K562 (cell line): ENCODE measurements around the gene FRAT1. TPM values are rescaled to one million over a fixed set of nuclear protein-coding genes. Genes with fewer than 3 reads are reported as not detected.

Experiments used
- AFF4 ChIP-seq: sonication (generic); formaldehyde crosslinking; IDR thresholded peaks from 2 replicates; pipeline ENCODE4 v1.8.0; 2023; ENCODE audit warnings: mild to moderate bottlenecking, missing genetic modification reagents
- BCOR ChIP-seq: fragments of 450-650 bp; IDR thresholded peaks from 2 replicates; pipeline ENCODE4 v1.6.1; 2016
- BDP1 ChIP-seq: IDR thresholded peaks from 3 replicates; pipeline ENCODE4 v1.6.1; 2011; ENCODE audit not compliant: insufficient read length, insufficient read depth
- CBX1 ChIP-seq: sonication (generic); IDR thresholded peaks from 2 replicates; pipeline ENCODE4 v1.6.1; 2016; ENCODE audit warnings: antibody characterized with exemption, low read depth, mild to moderate bottlenecking
- FOS ChIP-seq: IDR thresholded peaks from 3 replicates; pipeline ENCODE4 v1.6.1; 2011; ENCODE audit not compliant: insufficient read length; ENCODE audit errors: extremely low read depth
- IFI16 ChIP-seq: fragments of 250-450 bp; sonication (Bioruptor Pico); IDR thresholded peaks from 2 replicates; pipeline ENCODE4 v2.1.2; 2022; ENCODE audit warnings: mild to moderate bottlenecking, inconsistent platforms
- NR1H2 ChIP-seq: sonication (generic); formaldehyde crosslinking; IDR thresholded peaks from 2 replicates; pipeline ENCODE4 v1.4.0; 2020; ENCODE audit warnings: mild to moderate bottlenecking, missing genetic modification reagents
- PKNOX1 ChIP-seq: fragments of 450-650 bp; IDR thresholded peaks from 2 replicates; pipeline ENCODE4 v1.6.1; 2016
- TAL1 ChIP-seq: fragments of 450-650 bp; IDR thresholded peaks from 2 replicates; pipeline ENCODE4 v1.6.1; 2016; ENCODE audit warnings: mild to moderate bottlenecking
- U2AF2 ChIP-seq: fragments of 200-400 bp; formaldehyde crosslinking; optimal IDR thresholded peaks from 2 replicates; pipeline ENCODE3; 2017; ENCODE audit warnings: low read depth, mild to moderate bottlenecking, low read length
- YY1 ChIP-seq, 3 experiments: IDR thresholded peaks; 2 replicates each; pipeline ENCODE4 v1.6.1; 2011; ENCODE audit warnings: low read length in 2 of 3, mild to moderate bottlenecking in 2 of 3, moderate library complexity in 2 of 3, borderline replicate concordance in 1 of 3, control low read depth in 1 of 3, low read depth in 1 of 3; ENCODE audit not compliant: insufficient read depth in 3 of 3, insufficient replicate concordance in 2 of 3, control insufficient read depth in 1 of 3, insufficient read length in 1 of 3; ENCODE audit errors: extremely low read depth in 1 of 3
- ZNF512 ChIP-seq: IDR thresholded peaks from 2 replicates; pipeline ENCODE4 v1.6.1; 2016; ENCODE audit warnings: missing genetic modification characterization, missing compliant biosample characterization
- ZNF518B ChIP-seq: fragments of 250-450 bp; sonication (Bioruptor Pico); IDR thresholded peaks from 2 replicates; pipeline ENCODE4 v1.5.0; 2021; ENCODE audit warnings: mild to moderate bottlenecking, moderate library complexity
- ZNF766 ChIP-seq: fragments of 200-800 bp; sonication (Bioruptor generic); conservative IDR thresholded peaks from 2 replicates; pipeline ENCODE4 v1.6.1; 2016; ENCODE audit warnings: missing genetic modification characterization, missing compliant biosample characterization
- polyA plus RNA-seq, 8 experiments: library from polyadenylated mRNA; depleted of rRNA in 4 of 8; stranded (reverse) in 5 of 8; unstranded in 3 of 8; fragments of >200 nt; fragmentation: Nextera tagmentation in 2 of 8; fragmentation: Illumina TruSeq in 1 of 8; extraction: Ambion mirVana in 2 of 8; extraction: Trizol in 1 of 8; gene quantifications; 2 replicates each; pipeline versions ENCODE4 v1.2.1 to v1.2.3, GENCODE V29; 2011 to 2014; ENCODE audit warnings: inconsistent platforms in 1 of 8, missing spikeins in 1 of 8
- total RNA-seq, 7 experiments: library from RNA; depleted of rRNA in 6 of 7; stranded (reverse); fragments of >200 nt in 6 of 7; fragmentation: Illumina TruSeq in 2 of 7; extraction: Trizol in 2 of 7; gene quantifications; 2 replicates each; pipeline versions ENCODE4 v1.2.1 to v1.2.3, GENCODE V29; 2011 to 2021; ENCODE audit warnings: low replicate concordance in 1 of 7

FRAT1 gene
- total and polyA plus RNA-seq, 9 of the 15 experiments (the other 6 are each of a cell fraction or from before 2014, with no cell fraction given), result 0.11 to 4.6 (median 1.4) TPM

GRCh38 chr10:97318772-97319651, at the start of gene FRAT1 (continued):
- no peak for TF ChIP-seq ZNF518B (CRISPR knock-in tag)
- no peak for TF ChIP-seq AFF4 (CRISPR knock-in tag)
- no peak for TF ChIP-seq BDP1
- no peak for TF ChIP-seq IFI16 (CRISPR knock-in tag)
- TF ChIP-seq PKNOX1, result no peak
- TF ChIP-seq NR1H2 (CRISPR knock-in tag), result no peak
- TF ChIP-seq ZNF766 (CRISPR knock-in tag), result peak; percentile 19; the same call in 1 of the 2 replicates
- TF ChIP-seq ZNF512 (tag), result no peak
- peak; percentile 44; the same call in 1 of the 2 replicates for TF ChIP-seq CBX1
- no peak for TF ChIP-seq FOS
- TF ChIP-seq YY1 (IDR thresholded peaks at IDR 0.05; ENCODE audit: borderline replicate concordance in 1 of 3, control insufficient read depth in 1 of 3, extremely low read depth in 1 of 3, insufficient read depth in 3 of 3, insufficient read length in 1 of 3, insufficient replicate concordance in 2 of 3, low read depth in 1 of 3, low read length in 2 of 3), result peak in 1 of 3 experiments; percentile 62
- peak; percentile 7; the same call in 1 of the 2 replicates for TF ChIP-seq BCOR
- TF ChIP-seq U2AF2, result no peak
- TF ChIP-seq TAL1, result no peak
